ENCODE measurements around the gene ANKHD1.

DNA sequence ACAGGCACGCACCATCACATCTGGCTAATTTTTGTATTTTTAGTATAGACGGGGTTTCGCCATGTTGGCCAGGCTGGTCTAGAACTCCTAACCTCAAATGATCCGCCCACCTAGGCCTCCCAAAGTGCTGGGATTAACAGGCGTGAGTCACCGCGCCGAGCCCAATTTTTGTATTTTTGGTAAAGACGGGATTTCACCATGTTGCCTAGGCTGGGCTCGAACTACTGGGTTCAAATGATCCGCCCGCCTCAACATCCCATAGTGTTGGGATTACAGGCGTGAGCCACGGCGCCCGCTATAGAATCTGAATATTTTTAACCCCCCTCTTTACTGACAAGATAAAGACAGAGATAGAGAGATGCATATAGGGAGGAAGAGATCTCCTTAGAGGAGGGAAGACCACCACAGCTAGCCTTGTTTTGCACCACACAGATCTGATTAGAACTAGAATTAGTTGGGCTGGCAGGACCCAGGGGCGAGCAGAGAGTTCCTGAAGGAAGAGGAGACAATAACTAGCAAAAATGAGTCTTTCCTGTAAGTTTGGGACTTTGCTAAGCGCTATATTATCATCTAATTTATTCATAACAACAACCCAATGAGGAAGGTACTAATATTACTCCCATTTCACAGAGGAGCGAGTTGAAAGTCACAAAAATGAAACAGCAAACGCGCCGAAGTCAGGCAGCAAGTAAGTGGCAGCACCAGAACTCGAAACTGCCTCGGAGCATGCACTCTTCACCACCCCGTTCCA, 1.5 kb upstream of the ANKHD1 start:
- TF ChIP-seq, protein P1, sequence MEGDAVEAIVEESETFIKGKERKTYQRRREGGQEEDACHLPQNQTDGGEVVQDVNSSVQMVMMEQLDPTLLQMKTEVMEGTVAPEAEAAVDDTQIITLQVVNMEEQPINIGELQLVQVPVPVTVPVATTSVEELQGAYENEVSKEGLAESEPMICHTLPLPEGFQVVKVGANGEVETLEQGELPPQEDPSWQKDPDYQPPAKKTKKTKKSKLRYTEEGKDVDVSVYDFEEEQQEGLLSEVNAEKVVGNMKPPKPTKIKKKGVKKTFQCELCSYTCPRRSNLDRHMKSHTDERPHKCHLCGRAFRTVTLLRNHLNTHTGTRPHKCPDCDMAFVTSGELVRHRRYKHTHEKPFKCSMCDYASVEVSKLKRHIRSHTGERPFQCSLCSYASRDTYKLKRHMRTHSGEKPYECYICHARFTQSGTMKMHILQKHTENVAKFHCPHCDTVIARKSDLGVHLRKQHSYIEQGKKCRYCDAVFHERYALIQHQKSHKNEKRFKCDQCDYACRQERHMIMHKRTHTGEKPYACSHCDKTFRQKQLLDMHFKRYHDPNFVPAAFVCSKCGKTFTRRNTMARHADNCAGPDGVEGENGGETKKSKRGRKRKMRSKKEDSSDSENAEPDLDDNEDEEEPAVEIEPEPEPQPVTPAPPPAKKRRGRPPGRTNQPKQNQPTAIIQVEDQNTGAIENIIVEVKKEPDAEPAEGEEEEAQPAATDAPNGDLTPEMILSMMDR (IDR thresholded peaks at IDR 0.05) = no peak
- TF ChIP-seq POLR2A (IDR thresholded peaks at IDR 0.05) = no peak

All from heart left ventricle (tissue), 13 donors.